Spleen (tissue), 11 donors: ENCODE results near the gene EDN3. TPM values are rescaled to one million over a fixed set of nuclear protein-coding genes. Genes with fewer than 3 reads are reported as not detected.

Source experiments
- DNase-seq: peaks from one replicate; pipeline ENCODE4 v3.0.0-alpha.2; 2020
- H3K27ac ChIP-seq, 8 donors: fragments of 200-600 bp; sonication (generic) in 7 of 8; 1 replicate in 4 of 8; 2 replicates in 4 of 8; pipeline versions ENCODE4 v1.5.0 to v1.8.0; 2016 to 2021; ENCODE audit warnings: inconsistent platforms in 4 of 8, mild to moderate bottlenecking in 4 of 8, moderate library complexity in 1 of 8
- H3K27me3 ChIP-seq, 7 donors: fragments of 200-600 bp; sonication (generic) in 6 of 7; replicated peaks in 1 of 7; 1 replicate in 4 of 7; 2 replicates in 3 of 7; pipeline versions ENCODE4 v1.5.0 to v1.8.0; 2016 to 2021; ENCODE audit warnings: inconsistent platforms in 3 of 7, mild to moderate bottlenecking in 1 of 7
- H3K36me3 ChIP-seq, 6 donors: fragments of 200-600 bp; sonication (generic) in 5 of 6; 1 replicate in 4 of 6; 2 replicates in 2 of 6; pipeline versions ENCODE4 v1.5.0 to v1.8.0; 2016 to 2021; ENCODE audit warnings: inconsistent platforms in 2 of 6
- H3K4me1 ChIP-seq, 6 donors: fragments of 200-600 bp; sonication (generic) in 5 of 6; 1 replicate in 3 of 6; 2 replicates in 3 of 6; pipeline versions ENCODE4 v1.5.0 to v1.8.0; 2016 to 2021; ENCODE audit warnings: inconsistent platforms in 3 of 6
- H3K4me3 ChIP-seq, 8 donors: fragments of 200-600 bp; sonication (generic) in 7 of 8; 1 replicate in 4 of 8; 2 replicates in 4 of 8; pipeline versions ENCODE4 v1.5.0 to v1.8.0; 2016 to 2021; ENCODE audit warnings: inconsistent platforms in 4 of 8, mild to moderate bottlenecking in 4 of 8, moderate library complexity in 2 of 8
- H3K9me3 ChIP-seq, 8 donors: fragments of 200-600 bp; sonication (generic) in 7 of 8; 1 replicate in 4 of 8; 2 replicates in 4 of 8; pipeline versions ENCODE4 v1.5.0 to v1.8.0; 2016 to 2021; ENCODE audit warnings: inconsistent platforms in 4 of 8
- POLR2A ChIP-seq, 3 donors: fragments of 450-650 bp; IDR thresholded peaks; one replicate each; pipeline ENCODE4 v1.5.1; 2017; ENCODE audit warnings: antibody characterized with exemption in 3 of 3, mild to moderate bottlenecking in 1 of 3
- POLR2AphosphoS5 ChIP-seq, 3 donors: sonication (generic); formaldehyde crosslinking; IDR thresholded peaks; one replicate each; pipeline ENCODE4 v1.5.1; 2017; ENCODE audit warnings: antibody characterized with exemption in 3 of 3
- WGBS, 5 donors: extraction: QIAGEN DNeasy Blood & Tissue Kit in 3 of 5; methylation state at CpG; one replicate each; pipeline versions ENCODE4 v1.1.5 to v1.1.7; 2013 to 2018; 5-methylcytosine and 5-hydroxymethylcytosine counted together
- intact Hi-C: fragments of 100-400 bp; cut with DNase I; formaldehyde crosslinking; loops from one replicate; pipeline ENCODE4 v1.15.0; 2023; ENCODE audit warnings: low total_unique reads
- polyA plus RNA-seq, 3 donors: library from polyadenylated mRNA; stranded (reverse); fragments of 200-250 nt; gene quantifications; one replicate each; pipeline ENCODE4 v1.2.1, GENCODE V29; 2013
- total RNA-seq, 7 donors: library from RNA; depleted of rRNA in 3 of 7; stranded (reverse); fragments of >200 nt in 3 of 7; fragmentation: NEBNext Ultra II Directional in 4 of 7; extraction: Animal tissue kit (Norgen Biotek cat#: 25700) in 4 of 7; gene quantifications; one replicate each; pipeline versions ENCODE4 v1.1.0 to v1.2.1, GENCODE V29; 2016 to 2021
- TF ChIP-seq, protein P1 (sequence below), 11 experiments: fragments of 200-600 bp in 7 of 11; fragments of 450-650 bp in 4 of 11; sonication (generic) in 4 of 11; IDR thresholded peaks in 8 of 11; conservative IDR thresholded peaks in 3 of 11; 1 replicate in 7 of 11; 2 replicates in 4 of 11; pipeline versions ENCODE4 v1.4.0 to v1.8.0; 2016 to 2021; ENCODE audit warnings: antibody characterized with exemption in 11 of 11, inconsistent platforms in 4 of 11, mild to moderate bottlenecking in 1 of 11
- donor health status: healthy with polysubstance abuse.
- donor health status: DM: no; HTN: no; CAD: no; lungs with moderate emphysema.
- donor health status: DM: no; HTN: no; CAD: no.
- donor health status: Bipolar disorder and iron deficiency.
- donor health status: healthy.
- donor health status: DM: no; HTN: no; CAD: no.
- donor health status: DM: yes; HTN: yes; CAD: no.

The EDN3 gene
- total and polyA plus RNA-seq, 10 donors, result 1.6 to 13.6 (median 6.1) TPM

- intact Hi-C loops, result no loop called here
- no peaks in the 10 kb centered on the region for H3K36me3 ChIP-seq
- TF ChIP-seq, protein P1, sequence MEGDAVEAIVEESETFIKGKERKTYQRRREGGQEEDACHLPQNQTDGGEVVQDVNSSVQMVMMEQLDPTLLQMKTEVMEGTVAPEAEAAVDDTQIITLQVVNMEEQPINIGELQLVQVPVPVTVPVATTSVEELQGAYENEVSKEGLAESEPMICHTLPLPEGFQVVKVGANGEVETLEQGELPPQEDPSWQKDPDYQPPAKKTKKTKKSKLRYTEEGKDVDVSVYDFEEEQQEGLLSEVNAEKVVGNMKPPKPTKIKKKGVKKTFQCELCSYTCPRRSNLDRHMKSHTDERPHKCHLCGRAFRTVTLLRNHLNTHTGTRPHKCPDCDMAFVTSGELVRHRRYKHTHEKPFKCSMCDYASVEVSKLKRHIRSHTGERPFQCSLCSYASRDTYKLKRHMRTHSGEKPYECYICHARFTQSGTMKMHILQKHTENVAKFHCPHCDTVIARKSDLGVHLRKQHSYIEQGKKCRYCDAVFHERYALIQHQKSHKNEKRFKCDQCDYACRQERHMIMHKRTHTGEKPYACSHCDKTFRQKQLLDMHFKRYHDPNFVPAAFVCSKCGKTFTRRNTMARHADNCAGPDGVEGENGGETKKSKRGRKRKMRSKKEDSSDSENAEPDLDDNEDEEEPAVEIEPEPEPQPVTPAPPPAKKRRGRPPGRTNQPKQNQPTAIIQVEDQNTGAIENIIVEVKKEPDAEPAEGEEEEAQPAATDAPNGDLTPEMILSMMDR (IDR thresholded peaks at IDR 0.05 in 8 of 11, conservative IDR thresholded peaks at IDR 0.05 in 3 of 11), result no peak
- no peak for TF ChIP-seq POLR2AphosphoS5 (IDR thresholded peaks at IDR 0.05)
- TF ChIP-seq POLR2A (IDR thresholded peaks at IDR 0.05), result no peak
- peaks cover 0 to 9% (median 2%) of the 10 kb centered on the region in 6 donors for H3K4me1 ChIP-seq
- WGBS, 5 donors, result 47 to 69% (median 58%) methylated on average over 5 of the region's 5 CpGs
- H3K4me3 ChIP-seq, result no peak overlapping the region
- no peaks in the 10 kb centered on the region for H3K9me3 ChIP-seq
- no peak overlapping the region for H3K27ac ChIP-seq
- no peak for DNase-seq
- H3K27me3 ChIP-seq, result peaks cover 0 to 27% (median 0%) of the 10 kb centered on the region in 7 donors
Measured at GRCh38 chr20:59276938-59277337, 23.5 kb upstream of the EDN3 start.

GRCh38 chr20:59284470-59284869 is 15.9 kb upstream of the EDN3 start:
- H3K9me3 ChIP-seq, result no peaks in the 10 kb centered on the region
- intact Hi-C loops, result no loop called here
- no peak for DNase-seq
- no peaks in the 10 kb centered on the region for H3K4me1 ChIP-seq
- H3K27ac ChIP-seq, result no peak overlapping the region
- H3K27me3 ChIP-seq, result no peaks in the 10 kb centered on the region
- TF ChIP-seq, protein P1 (IDR thresholded peaks at IDR 0.05 in 8 of 11, conservative IDR thresholded peaks at IDR 0.05 in 3 of 11), result no peak
- TF ChIP-seq POLR2AphosphoS5 (IDR thresholded peaks at IDR 0.05), result no peak
- TF ChIP-seq POLR2A (IDR thresholded peaks at IDR 0.05), result no peak
- no peak overlapping the region for H3K4me3 ChIP-seq
- H3K36me3 ChIP-seq, result no peaks in the 10 kb centered on the region
- 83 to 92% (median 87%) methylated on average over 5 of the region's 5 CpGs for WGBS, 5 donors

GRCh38 chr20:59289994-59290393 is 10.4 kb upstream of the EDN3 start:
- Histone ChIP-seq H3K4me1 (no peaks in the 10 kb centered on the region), H3K27me3 (peaks cover 0 to 21% (median 0%) of the 10 kb centered on the region in 7 donors), H3K4me3 (no peak overlapping the region), H3K36me3 (no peaks in the 10 kb centered on the region), H3K27ac (no peak overlapping the region), H3K9me3 (no peaks in the 10 kb centered on the region)
- intact Hi-C loops, result no loop called here
- 67 to 93% (median 79%) methylated on average over 4 to 5 of the region's 5 CpGs for WGBS, 5 donors
- no peak for DNase-seq
- TF ChIP-seq, protein P1 (IDR thresholded peaks at IDR 0.05 in 8 of 11, conservative IDR thresholded peaks at IDR 0.05 in 3 of 11), result no peak
- no peak for TF ChIP-seq POLR2A (IDR thresholded peaks at IDR 0.05)
- no peak for TF ChIP-seq POLR2AphosphoS5 (IDR thresholded peaks at IDR 0.05)

DNA sequence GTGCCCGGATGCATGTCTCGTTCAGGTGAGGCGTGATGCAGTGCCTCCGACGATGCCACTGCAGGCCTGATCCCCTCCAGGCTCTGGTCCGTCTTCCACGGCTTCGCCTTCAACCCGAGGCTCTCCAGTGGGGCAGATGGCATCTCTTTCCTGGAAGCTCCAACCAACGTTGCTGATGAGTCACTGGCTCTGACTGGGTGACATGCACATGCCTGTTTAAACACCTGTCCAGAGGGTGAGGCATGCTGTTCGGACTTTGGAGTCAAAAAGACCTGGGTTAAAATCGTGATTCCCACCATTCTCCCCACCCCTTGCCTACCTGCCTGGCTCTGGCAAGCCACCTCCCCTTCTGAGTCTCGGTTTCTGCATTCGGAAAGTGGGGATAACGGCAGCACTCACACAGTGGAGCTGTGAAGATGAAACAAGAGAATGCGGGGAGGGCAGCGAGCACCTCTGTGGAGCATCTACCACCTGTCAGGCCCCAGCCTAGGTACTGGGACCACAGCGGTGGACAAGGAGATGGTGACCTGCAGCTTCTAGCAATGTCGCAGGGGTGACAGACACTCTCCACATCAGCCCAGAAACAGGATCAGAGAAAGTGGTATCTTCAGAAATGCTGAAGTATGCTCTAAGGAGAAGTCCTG is 8.5 kb upstream of the EDN3 start:
- Histone ChIP-seq H3K9me3 (no peaks in the 10 kb centered on the region), H3K4me1 (no peaks in the 10 kb centered on the region), H3K27ac (no peak overlapping the region), H3K36me3 (no peaks in the 10 kb centered on the region), H3K4me3 (no peak overlapping the region), H3K27me3 (peaks cover 0 to 35% (median 0%) of the 10 kb centered on the region in 7 donors)
- intact Hi-C loops, result no loop called here
- 83 to 92% (median 90%) methylated on average over 19 of the region's 19 CpGs for WGBS, 5 donors
- no peak for DNase-seq
- TF ChIP-seq POLR2AphosphoS5 (IDR thresholded peaks at IDR 0.05), result no peak
- no peak for TF ChIP-seq POLR2A (IDR thresholded peaks at IDR 0.05)
- TF ChIP-seq, protein P1 (IDR thresholded peaks at IDR 0.05 in 8 of 11, conservative IDR thresholded peaks at IDR 0.05 in 3 of 11), result no peak
